Inferior parietal cortex (tissue), 1 donor: ENCODE measurements around the gene KIAA1217.
"Not testable (repeated sequence)": the region's sequence is repeated elsewhere in the genome, so short reads cannot be mapped to it uniquely, and the experiment has no call there.

Source experiments
- DNase-seq: peaks from one replicate; pipeline ENCODE4 v3.0.0-alpha.2; 2016; ENCODE audit errors: extremely low spot score

KIAA1217 gene

GRCh38 chr10:24440817-24441797, 232.2 kb downstream of the KIAA1217 start:
- DNase-seq = no peak

DNA sequence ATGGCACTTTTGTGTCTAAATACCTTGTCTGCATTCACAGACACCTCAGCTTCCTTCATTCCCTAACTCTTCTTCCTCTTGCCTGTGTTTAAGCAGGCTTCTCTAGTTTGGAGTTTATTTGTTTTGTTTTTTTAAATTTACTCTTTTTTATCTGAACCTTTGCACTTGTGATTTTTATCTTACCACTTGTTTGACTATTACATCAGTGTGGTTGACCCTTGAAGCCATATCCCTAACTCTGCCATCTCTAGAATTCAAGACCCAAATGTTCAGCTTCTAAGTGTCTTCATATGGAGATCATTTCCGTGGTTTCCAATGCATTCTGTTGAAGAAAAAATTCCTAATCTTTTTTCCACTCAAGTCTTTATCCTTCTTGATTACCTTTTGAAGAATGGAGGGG, 233.3 kb downstream of the KIAA1217 start:
- DNase-seq = no peak

- DNase-seq = not testable (repeated sequence)
These were observed 233.8 kb downstream of the KIAA1217 start for GRCh38 chr10:24442641-24443174.

- no peak for DNase-seq
These were observed 235.4 kb downstream of the KIAA1217 start for GRCh38 chr10:24444337-24444736.

GRCh38 chr10:24445958-24446357, 237.0 kb downstream of the KIAA1217 start:
- DNase-seq = not testable (repeated sequence)

DNA sequence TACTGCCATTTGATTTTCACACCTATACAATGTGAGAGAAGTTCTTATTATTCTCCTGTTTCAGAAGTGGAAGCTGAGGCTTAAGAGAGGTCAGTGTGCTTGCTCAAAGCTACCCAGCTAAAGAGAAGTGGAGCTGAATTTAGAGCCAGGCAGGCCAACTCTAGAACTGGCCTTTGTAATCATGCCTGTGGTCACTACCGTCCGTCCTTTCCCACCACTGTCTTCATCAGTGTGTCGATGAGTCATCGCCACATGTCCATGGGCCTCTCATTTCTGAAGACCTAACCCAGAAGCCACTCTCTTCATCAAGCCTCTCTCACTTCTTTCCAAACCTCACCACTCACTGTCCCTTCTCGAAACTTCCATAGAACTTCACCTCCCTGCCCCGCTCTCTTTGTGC, 237.8 kb downstream of the KIAA1217 start:
- no peak for DNase-seq

GRCh38 chr10:24448351-24448999, 239.5 kb downstream of the KIAA1217 start:
- DNase-seq = no peak

- DNase-seq = peak; percentile 32
These were observed 240.4 kb downstream of the KIAA1217 start for GRCh38 chr10:24449321-24449740.

GRCh38 chr10:24449769-24450310, 240.9 kb downstream of the KIAA1217 start:
- no peak for DNase-seq

DNA sequence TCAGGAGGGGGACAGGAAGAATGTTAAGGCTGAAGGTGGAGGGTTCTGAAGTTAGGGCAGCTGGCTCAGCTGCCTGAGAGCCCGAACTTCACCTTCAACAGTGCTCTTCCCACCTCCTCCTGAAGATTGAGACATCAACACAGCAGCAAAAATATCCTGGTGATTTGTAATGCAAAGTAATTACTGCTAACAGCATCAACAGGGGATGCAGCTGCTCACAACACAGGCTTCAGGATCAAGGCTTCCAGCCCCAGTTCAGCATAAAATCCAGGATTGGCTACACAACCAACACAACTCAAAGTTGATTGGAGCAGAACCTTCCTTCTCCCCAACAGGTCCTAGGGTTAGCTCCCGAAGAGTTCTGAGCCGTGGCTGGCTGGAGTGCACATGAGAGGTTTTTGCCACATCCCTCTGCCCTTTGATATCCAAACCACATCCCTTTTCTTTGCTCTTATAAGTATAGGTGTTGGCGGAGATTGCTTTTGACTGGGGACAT, 242.4 kb downstream of the KIAA1217 start:
- DNase-seq = no peak

DNA sequence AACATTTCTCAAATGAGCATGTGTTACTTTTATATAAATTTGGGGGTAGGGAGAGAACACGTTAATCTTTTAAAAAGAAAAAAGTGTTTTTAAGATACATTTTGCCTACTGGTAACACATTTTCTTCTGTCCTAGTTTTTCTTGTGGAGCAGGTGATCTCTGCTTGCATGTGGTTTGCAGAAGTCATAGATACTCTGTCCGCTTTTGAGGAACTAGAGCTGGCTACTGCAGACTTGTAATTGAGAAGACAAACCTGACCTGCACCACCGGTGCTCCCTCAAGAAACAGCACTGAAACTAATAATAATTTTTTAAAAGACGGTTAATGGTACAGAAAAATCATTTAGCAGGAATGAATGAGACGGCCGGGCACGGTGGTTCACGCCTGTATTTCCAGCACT, 243.1 kb downstream of the KIAA1217 start:
- DNase-seq = no peak

DNA sequence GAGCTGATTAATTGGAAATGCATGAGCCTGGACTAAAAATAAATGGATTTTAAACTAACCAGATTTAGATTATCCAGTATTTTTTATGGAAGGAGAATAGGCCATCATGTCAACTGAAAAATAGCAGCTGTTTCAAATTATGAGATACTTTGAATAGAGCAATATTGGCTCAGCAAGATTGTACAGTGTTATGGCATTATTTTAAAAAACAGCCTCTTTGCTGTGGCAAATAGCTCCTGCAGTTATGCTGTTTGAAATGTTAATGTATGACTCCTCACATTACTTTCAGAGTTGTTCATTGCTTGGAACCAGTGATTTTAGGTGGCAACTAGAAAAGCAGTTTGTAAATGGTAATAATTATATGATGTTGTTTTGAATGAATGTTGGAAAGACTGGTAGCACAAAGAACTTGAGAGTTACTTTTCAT, 244.5 kb downstream of the KIAA1217 start:
- DNase-seq = peak; percentile 22

- DNase-seq = no peak
These were observed 245.0 kb downstream of the KIAA1217 start for GRCh38 chr10:24453973-24454372.

DNA sequence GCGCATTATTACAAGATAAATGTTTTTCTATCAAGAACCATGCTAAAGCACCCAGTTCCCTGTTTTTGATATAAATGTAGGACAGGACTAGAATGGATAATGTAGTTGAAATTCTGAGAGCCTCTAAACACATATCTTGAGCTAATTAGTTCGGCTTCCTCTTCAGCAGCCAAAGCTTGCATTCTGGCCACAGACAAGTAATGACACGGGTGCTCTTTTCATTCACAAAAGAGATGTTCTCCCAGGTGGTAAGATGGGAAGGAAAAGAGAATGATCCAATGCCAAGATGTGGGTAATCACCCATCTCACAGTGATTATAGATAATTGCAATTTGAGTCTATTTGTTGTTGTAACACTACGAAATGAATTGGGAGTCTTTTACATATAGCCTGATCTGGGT, 246.5 kb downstream of the KIAA1217 start:
- DNase-seq = peak; percentile 27

DNA sequence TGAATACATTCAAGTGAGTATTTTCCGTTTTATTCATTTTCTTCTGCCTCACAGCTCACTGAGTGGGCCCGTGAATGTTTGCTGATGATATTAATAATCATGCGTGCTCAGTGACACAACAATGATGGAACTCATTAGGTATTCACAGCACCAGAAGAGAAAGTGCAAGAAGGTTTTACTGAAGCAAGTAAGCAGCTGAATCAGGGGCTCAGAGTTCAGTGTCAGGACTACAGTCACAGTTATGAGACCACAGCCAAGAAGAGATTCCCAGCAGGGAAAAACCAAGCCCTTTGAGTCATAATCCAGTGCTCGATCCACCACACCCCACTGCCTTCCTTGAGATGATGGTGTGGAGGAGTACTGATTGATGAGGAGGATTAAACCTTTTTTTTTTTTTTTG, 247.4 kb downstream of the KIAA1217 start:
- no peak for DNase-seq

GRCh38 chr10:24457661-24458318, 248.9 kb downstream of the KIAA1217 start:
- DNase-seq = no peak

DNA sequence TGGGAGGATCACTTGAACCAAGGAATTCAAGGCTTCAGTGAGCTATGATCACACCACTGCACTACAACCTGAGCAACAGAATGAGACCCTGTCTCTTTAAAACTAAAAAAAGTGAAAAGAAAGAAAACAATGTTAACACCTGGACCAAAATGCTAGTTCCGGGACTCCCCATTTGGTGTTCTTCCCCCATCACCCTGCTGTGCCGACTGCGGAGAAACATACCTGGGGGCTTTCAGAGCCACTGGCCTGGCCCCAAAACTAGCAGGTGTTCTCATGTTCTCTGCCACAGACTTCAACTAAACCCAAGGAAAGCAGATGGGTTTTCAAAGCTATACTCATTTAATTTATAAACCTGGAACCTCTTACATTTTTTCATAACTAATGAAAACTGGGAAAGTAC, 250.9 kb downstream of the KIAA1217 start:
- no peak for DNase-seq

- no peak for DNase-seq
These were observed 253.4 kb downstream of the KIAA1217 start for GRCh38 chr10:24462291-24462813.

- DNase-seq = no peak
These were observed 254.1 kb downstream of the KIAA1217 start for GRCh38 chr10:24462889-24463552.

DNA sequence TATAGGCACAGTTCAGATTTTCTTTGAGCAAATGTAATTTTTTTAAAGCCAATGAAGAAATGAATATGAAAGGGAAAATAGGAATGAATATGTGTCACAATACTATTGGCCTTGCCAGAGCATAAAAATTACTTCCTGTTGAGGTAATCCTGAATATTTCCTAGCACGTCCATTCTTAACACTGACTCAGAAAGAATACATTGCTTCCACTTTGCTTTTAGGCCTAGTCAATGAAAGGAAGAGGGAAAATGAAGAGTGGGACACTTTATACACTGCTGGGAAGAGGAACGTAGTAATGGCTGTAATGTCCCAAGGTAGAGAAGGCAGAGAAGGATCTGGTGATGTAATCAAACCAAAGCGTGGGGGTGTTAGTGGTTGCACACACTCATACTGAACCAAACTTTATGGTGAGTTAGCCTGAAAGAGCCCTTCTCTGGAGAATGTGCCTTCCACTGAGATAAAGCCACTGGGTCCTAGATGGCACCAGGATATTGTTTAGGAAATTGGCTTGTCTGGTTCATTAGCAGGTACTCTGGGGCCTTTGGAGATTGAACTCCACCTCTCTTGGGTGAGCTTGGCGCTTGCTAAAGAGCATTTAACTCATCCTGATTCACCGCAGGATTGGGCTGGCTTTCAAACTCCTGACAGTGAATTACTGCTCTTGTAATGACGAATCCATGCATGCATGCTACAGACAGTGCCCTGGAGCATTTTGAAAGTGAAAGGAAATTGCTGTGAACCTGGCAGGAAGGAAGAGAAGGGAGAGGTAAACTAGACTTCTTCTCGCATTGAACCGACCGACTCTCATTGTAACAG, 254.9 kb downstream of the KIAA1217 start:
- DNase-seq = no peak
